K562 (cell line): ENCODE data around the gene DCST1. TPM values are rescaled to one million over a fixed set of nuclear protein-coding genes. Genes with fewer than 3 reads are reported as not detected.

Source experiments
- ATAC-seq: fragments of 200-7000 bp; cut with Tn5 transposase; 3 replicates; pipeline ENCODE4 v1.9.1; 2020; ENCODE audit warnings: moderate library complexity
- BruUV-seq: library from RNA; stranded (reverse); fragments of 400-500 nt; replicated peaks from 2 replicates; lab custom pipeline; 2021; lab: Mats Ljungman, UMichigan
- CTCF ChIA-PET: fragments of 300-600 bp; formaldehyde crosslinking; extraction: SDS; loops from one replicate; lab custom pipeline; 2021; ENCODE audit warnings: low intra/inter-chr PET ratio; lab: Yijun Ruan, JAX
- POLR2A ChIA-PET: fragments of 300-600, 350-650 bp; sonication (Branson Sonifier 250); formaldehyde crosslinking; extraction: SDS; loops from one replicate; lab custom pipeline; 2021; ENCODE audit warnings: antibody characterized with exemption, inconsistent platforms; lab: Yijun Ruan, JAX
- DNase-seq, 4 experiments: peaks; one replicate each; pipeline versions ENCODE4 v3.0.0 to v3.0.0-alpha.2; 2011 to 2018; ENCODE audit warnings: low spot score in 3 of 4, mixed read lengths in 3 of 4; ENCODE audit errors: extremely low read depth in 1 of 4
- FAIRE-seq: peaks from 2 replicates; lab custom pipeline; 2011; peaks lifted over from hg19 to GRCh38; lab: Jason Lieb, UNC
- H2AFZ ChIP-seq: 2 replicates; pipeline ENCODE4 v1.6.0; 2011; ENCODE audit warnings: low read depth, low read length, control low read depth, inconsistent platforms
- H3K27ac ChIP-seq: fragments of 200-600 bp; 3 replicates; pipeline ENCODE4 v1.8.0; 2011; ENCODE audit warnings: low read depth, mild to moderate bottlenecking, control low read depth, inconsistent platforms, low read length, moderate library complexity, mixed read lengths; ENCODE audit errors: extremely low read depth
- H3K27me3 ChIP-seq, 2 experiments: fragments of 300-600 bp in 1 of 2; 2 replicates in 1 of 2; 3 replicates in 1 of 2; pipeline versions ENCODE4 v1.6.0 to v1.8.0; 2011; ENCODE audit warnings: inconsistent platforms in 2 of 2, low read length in 2 of 2, mild to moderate bottlenecking in 1 of 2, mixed read lengths in 1 of 2, moderate library complexity in 1 of 2; ENCODE audit not compliant: control insufficient read depth in 2 of 2, insufficient read depth in 2 of 2
- H3K36me3 ChIP-seq: fragments of 300-600 bp; 3 replicates; pipeline ENCODE4 v1.8.0; 2011; ENCODE audit warnings: mild to moderate bottlenecking, low read length, inconsistent platforms; ENCODE audit not compliant: control insufficient read depth, insufficient read depth
- H3K4me1 ChIP-seq, 2 experiments: fragments of 200-600 bp in 1 of 2; replicated peaks in 1 of 2; 2 replicates in 1 of 2; 3 replicates in 1 of 2; pipeline versions ENCODE4 v1.5.1 to v1.8.0; 2011; ENCODE audit warnings: inconsistent platforms in 2 of 2, low read length in 2 of 2, mild to moderate bottlenecking in 1 of 2, mixed read lengths in 1 of 2, moderate library complexity in 1 of 2; ENCODE audit not compliant: control insufficient read depth in 2 of 2, insufficient read depth in 2 of 2
- H3K4me2 ChIP-seq: 2 replicates; pipeline ENCODE4 v1.6.1; 2011; ENCODE audit warnings: low read length, control low read depth, inconsistent platforms, mixed read lengths; ENCODE audit not compliant: insufficient read depth
- H3K4me3 ChIP-seq: fragments of 200-600 bp; sonication (generic), shearing (Covaris generic); 2 replicates; pipeline ENCODE4 v1.5.1; 2016; ENCODE audit warnings: control low read depth, inconsistent platforms
- H3K79me2 ChIP-seq: fragments of 200-600 bp; 3 replicates; pipeline ENCODE4 v1.8.0; 2011; ENCODE audit warnings: low read length, inconsistent platforms; ENCODE audit not compliant: control insufficient read depth, insufficient read depth
- H3K9ac ChIP-seq, 2 experiments: 2 replicates each; pipeline versions ENCODE4 v1.6.0 to v1.6.1; 2011; ENCODE audit warnings: low read depth in 2 of 2, low read length in 2 of 2, control low read depth in 1 of 2, inconsistent platforms in 1 of 2, mild to moderate bottlenecking in 1 of 2, mixed read lengths in 1 of 2; ENCODE audit not compliant: insufficient read depth in 1 of 2
- H3K9me1 ChIP-seq: one replicate; pipeline ENCODE4 v1.6.0; 2011; ENCODE audit warnings: inconsistent platforms, mild to moderate bottlenecking, low read length, moderate library complexity; ENCODE audit not compliant: control insufficient read depth, insufficient read depth
- H3K9me3 ChIP-seq: replicated peaks from 2 replicates; pipeline ENCODE4 v1.5.1; 2011; ENCODE audit warnings: low read depth, low read length, inconsistent platforms; ENCODE audit not compliant: control insufficient read depth, insufficient read depth
- H4K20me1 ChIP-seq: replicated peaks from 2 replicates; pipeline ENCODE4 v1.6.1; 2011; ENCODE audit warnings: low read length, inconsistent platforms, mixed read lengths; ENCODE audit not compliant: control insufficient read depth, insufficient read depth
- CBX1 ChIP-seq: sonication (generic); IDR thresholded peaks from 2 replicates; pipeline ENCODE4 v1.6.1; 2016; ENCODE audit warnings: antibody characterized with exemption, low read depth, mild to moderate bottlenecking
- FOXP1 ChIP-seq: sonication (generic); formaldehyde crosslinking; IDR thresholded peaks from 2 replicates; pipeline ENCODE4 v1.8.0; 2022; ENCODE audit warnings: mild to moderate bottlenecking, missing genetic modification reagents
- MYNN ChIP-seq, 2 experiments: sonication (generic); formaldehyde crosslinking in 1 of 2; IDR thresholded peaks; 2 replicates each; pipeline versions ENCODE4 v1.5.0 to v1.6.1; 2016 to 2020; ENCODE audit warnings: antibody characterized with exemption in 1 of 2, missing genetic modification reagents in 1 of 2
- TAF15 ChIP-seq: fragments of 200-400 bp; formaldehyde crosslinking; IDR thresholded peaks from 2 replicates; pipeline ENCODE4 v1.6.1; 2017; ENCODE audit warnings: mild to moderate bottlenecking, low read depth, low read length, moderate library complexity
- TOE1 ChIP-seq, 2 experiments: fragments of 450-650 bp in 1 of 2; sonication (generic) in 1 of 2; formaldehyde crosslinking in 1 of 2; IDR thresholded peaks; 2 replicates each; pipeline versions ENCODE4 v1.7.1 to v1.8.0; 2016 to 2022; ENCODE audit warnings: borderline replicate concordance in 2 of 2, mild to moderate bottlenecking in 2 of 2, antibody characterized with exemption in 1 of 2, inconsistent platforms in 1 of 2, low read depth in 1 of 2, missing genetic modification reagents in 1 of 2, moderate library complexity in 1 of 2
- WGBS: fragments of 100-300 bp; shearing (Covaris generic); methylation state at CpG from one replicate; pipeline ENCODE4 v1.1.6; 2016; ENCODE audit warnings: low coverage, mixed read lengths; ENCODE audit not compliant: insufficient coverage; ENCODE audit errors: missing lambda C conversion rate; 5-methylcytosine and 5-hydroxymethylcytosine counted together
- in situ Hi-C: fragments of 300-500 bp; cut with MboI; formaldehyde crosslinking; loops from 4 replicates; pipeline ENCODE4 v1.15.0; 2018; ENCODE audit warnings: inconsistent platforms, mixed read lengths
- intact Hi-C: fragments of 100-400 bp; cut with micrococcal nuclease; formaldehyde crosslinking; loops from 2 replicates; pipeline ENCODE4 v1.14.2; 2022
- polyA plus RNA-seq, 8 experiments: library from polyadenylated mRNA; depleted of rRNA in 4 of 8; stranded (reverse) in 5 of 8; unstranded in 3 of 8; fragments of >200 nt; fragmentation: Nextera tagmentation in 2 of 8; fragmentation: Illumina TruSeq in 1 of 8; extraction: Ambion mirVana in 2 of 8; extraction: Trizol in 1 of 8; gene quantifications; 2 replicates each; pipeline versions ENCODE4 v1.2.1 to v1.2.3, GENCODE V29; 2011 to 2014; ENCODE audit warnings: inconsistent platforms in 1 of 8, missing spikeins in 1 of 8
- total RNA-seq, 7 experiments: library from RNA; depleted of rRNA in 6 of 7; stranded (reverse); fragments of >200 nt in 6 of 7; fragmentation: Illumina TruSeq in 2 of 7; extraction: Trizol in 2 of 7; gene quantifications; 2 replicates each; pipeline versions ENCODE4 v1.2.1 to v1.2.3, GENCODE V29; 2011 to 2021; ENCODE audit warnings: low replicate concordance in 1 of 7
- TF ChIP-seq, protein P1 (sequence below): IDR thresholded peaks from 2 replicates; pipeline ENCODE4 v1.6.1; 2014; ENCODE audit warnings: antibody characterized with exemption
- TF ChIP-seq, protein P2 (sequence below): sonication (generic); formaldehyde crosslinking; IDR thresholded peaks from 2 replicates; pipeline ENCODE4 v1.8.0; 2023; ENCODE audit warnings: missing genetic modification reagents, mild to moderate bottlenecking, borderline replicate concordance

DCST1 gene
- total and polyA plus RNA-seq, 9 of the 15 experiments (the other 6 are each of a cell fraction or from before 2014, with no cell fraction given): not detected

DNA sequence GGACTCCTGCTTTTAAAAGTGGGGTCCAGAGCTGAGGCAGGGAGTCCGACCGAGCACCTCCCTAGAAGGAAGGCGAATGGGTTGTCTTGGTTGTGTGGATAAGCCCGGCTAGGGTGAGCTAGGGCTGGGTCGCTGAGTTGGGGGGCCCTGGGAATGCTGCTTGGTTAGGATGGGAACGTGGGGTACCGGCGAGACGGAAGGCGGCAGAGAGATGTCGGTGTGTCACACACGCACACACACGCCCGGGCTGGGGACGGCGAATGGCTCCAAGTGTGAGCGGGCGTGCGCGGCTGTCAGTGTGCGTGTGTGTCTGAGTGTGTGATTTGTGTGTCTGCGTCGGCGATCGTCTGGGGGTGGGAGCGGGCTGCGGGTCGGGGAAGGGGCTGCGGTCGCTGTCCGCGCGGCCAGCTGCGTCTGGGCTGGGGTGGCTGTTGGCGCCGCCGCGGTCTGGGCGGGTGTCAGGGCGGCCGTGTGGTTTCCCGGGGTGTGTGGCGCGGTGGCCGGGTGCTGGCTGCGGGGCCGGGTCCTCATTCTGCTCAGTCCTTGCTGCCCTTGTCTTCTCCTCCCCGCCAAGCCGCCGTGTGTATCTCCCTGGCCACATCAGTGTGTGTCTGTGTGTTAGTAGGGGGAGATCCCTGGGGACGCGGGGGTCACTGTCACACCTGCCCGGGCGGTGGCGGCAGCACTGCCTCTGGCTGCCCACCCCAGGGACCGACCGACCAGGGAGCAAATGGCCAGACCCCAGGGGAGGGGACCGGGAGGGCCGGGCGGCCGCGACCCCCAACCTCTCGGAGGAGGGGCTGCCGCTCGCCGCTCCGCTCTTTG is 46.1 kb downstream of the DCST1 start (continued):
- TF ChIP-seq TOE1 (IDR thresholded peaks at IDR 0.05; ENCODE audit: borderline replicate concordance) (no peak), TOE1 (CRISPR knock-in tag; IDR thresholded peaks at IDR 0.05; ENCODE audit: borderline replicate concordance, low read depth) (no peak), MYNN (IDR thresholded peaks at IDR 0.05) (no peak), MYNN (CRISPR knock-in tag; IDR thresholded peaks at IDR 0.05) (no peak)

DNA sequence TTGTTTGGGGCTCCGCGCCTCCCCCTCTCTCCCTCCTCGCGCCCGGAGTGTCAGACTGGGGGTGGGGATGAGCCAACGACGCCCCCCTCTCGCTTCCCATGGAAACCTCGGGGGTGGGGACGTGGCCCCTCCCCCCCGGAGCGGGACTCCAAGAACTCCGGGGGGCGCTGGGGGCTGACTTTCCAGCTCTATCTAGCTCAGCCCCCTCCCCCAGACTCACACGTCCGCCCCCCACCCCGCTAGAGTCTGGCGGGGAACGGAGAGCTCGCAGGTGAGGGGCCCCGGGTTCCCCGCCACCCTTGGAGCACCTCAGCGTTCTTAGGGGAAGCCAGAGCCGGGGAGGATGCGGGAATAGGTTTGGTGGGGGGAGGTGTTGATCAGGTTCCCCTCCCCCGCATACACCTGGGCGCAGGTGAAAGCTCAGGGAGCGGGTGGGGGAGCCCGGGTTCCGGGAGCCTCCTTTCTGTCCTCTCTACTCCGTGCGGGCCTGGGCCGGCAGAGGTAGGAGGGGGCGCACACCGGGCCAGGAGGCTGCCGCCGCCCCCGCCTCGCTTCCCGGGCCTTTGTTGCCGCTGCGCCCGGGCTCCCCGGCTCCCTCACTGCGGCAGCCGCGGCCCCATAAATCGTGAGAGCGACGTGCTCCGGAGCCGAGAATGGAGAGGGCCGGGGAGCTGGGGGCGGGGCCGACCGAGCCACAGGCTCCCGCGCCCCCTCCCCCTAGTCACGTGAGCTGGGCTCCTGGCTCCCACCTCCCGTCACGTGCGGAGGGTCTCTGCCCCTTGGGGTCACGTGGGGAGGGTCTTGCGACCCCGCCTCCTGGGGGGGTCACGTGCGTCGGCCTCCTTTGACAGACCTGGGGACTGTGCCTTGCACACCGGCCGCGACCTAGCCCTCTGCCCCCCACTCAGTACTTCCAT is 46.9 kb downstream of the DCST1 start:
- Histone ChIP-seq H3K9ac (peak overlapping the region; percentile 8 to 88), H3K4me3 (peak overlapping the region; percentile 51), H3K36me3 (no peaks in the 10 kb centered on the region), H3K4me1 (peaks cover 43 to 81% of the 10 kb centered on the region in 2 experiments), H3K9me3 (no peaks in the 10 kb centered on the region), H3K27me3 (peaks cover 3 to 8% of the 10 kb centered on the region in 2 experiments; a peak in 2 of 5 replicates), H3K27ac (no peak overlapping the region), H3K9me1 (peaks cover 6% of the 10 kb centered on the region), H2AFZ (no peak overlapping the region), H3K79me2 (peaks cover 5% of the 10 kb centered on the region; the same call in 2 of the 3 replicates), H4K20me1 (peaks cover 26% of the 10 kb centered on the region), H3K4me2 (peak overlapping the region; percentile 66)
- DNase-seq (peak; percentile 63 to 72 (median 68)), ATAC-seq (peak; percentile 5), FAIRE-seq (no peak)
- ChIA-PET CTCF (interaction anchor here (0.9 to 9.0 kb wide), 2 partner anchors 18 to 77 kb away, joined by 3 to 153 read pairs; partner anchors contain the start of gene EFNA4), POLR2A (interaction anchor here (0.6 to 1.0 kb wide), 3 partner anchors 16 to 107 kb away, joined by 3 read pairs; no protein-coding TSS in a partner anchor)
- in situ Hi-C loops (no loop called here), intact Hi-C loops (loop anchor here (5.0 kb wide), 2 partner anchors 33 to 118 kb away; partner anchors contain the start of gene PYGO2)
- no TSS peak for BruUV-seq
- WGBS: 8% methylated on average over 24 of the region's 71 CpGs
- TF ChIP-seq CBX1 (peak; percentile 49; the same call in 1 of the 2 replicates), TAF15 (no peak), FOXP1 (CRISPR knock-in tag) (0 out of 2 replicates have a peak, but pooled peaks have one; percentile 31)
- TF ChIP-seq, protein P1, sequence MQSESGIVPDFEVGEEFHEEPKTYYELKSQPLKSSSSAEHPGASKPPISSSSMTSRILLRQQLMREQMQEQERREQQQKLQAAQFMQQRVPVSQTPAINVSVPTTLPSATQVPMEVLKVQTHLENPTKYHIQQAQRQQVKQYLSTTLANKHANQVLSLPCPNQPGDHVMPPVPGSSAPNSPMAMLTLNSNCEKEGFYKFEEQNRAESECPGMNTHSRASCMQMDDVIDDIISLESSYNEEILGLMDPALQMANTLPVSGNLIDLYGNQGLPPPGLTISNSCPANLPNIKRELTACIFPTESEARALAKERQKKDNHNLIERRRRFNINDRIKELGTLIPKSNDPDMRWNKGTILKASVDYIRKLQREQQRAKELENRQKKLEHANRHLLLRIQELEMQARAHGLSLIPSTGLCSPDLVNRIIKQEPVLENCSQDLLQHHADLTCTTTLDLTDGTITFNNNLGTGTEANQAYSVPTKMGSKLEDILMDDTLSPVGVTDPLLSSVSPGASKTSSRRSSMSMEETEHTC: no peak
- TF ChIP-seq, protein P2, sequence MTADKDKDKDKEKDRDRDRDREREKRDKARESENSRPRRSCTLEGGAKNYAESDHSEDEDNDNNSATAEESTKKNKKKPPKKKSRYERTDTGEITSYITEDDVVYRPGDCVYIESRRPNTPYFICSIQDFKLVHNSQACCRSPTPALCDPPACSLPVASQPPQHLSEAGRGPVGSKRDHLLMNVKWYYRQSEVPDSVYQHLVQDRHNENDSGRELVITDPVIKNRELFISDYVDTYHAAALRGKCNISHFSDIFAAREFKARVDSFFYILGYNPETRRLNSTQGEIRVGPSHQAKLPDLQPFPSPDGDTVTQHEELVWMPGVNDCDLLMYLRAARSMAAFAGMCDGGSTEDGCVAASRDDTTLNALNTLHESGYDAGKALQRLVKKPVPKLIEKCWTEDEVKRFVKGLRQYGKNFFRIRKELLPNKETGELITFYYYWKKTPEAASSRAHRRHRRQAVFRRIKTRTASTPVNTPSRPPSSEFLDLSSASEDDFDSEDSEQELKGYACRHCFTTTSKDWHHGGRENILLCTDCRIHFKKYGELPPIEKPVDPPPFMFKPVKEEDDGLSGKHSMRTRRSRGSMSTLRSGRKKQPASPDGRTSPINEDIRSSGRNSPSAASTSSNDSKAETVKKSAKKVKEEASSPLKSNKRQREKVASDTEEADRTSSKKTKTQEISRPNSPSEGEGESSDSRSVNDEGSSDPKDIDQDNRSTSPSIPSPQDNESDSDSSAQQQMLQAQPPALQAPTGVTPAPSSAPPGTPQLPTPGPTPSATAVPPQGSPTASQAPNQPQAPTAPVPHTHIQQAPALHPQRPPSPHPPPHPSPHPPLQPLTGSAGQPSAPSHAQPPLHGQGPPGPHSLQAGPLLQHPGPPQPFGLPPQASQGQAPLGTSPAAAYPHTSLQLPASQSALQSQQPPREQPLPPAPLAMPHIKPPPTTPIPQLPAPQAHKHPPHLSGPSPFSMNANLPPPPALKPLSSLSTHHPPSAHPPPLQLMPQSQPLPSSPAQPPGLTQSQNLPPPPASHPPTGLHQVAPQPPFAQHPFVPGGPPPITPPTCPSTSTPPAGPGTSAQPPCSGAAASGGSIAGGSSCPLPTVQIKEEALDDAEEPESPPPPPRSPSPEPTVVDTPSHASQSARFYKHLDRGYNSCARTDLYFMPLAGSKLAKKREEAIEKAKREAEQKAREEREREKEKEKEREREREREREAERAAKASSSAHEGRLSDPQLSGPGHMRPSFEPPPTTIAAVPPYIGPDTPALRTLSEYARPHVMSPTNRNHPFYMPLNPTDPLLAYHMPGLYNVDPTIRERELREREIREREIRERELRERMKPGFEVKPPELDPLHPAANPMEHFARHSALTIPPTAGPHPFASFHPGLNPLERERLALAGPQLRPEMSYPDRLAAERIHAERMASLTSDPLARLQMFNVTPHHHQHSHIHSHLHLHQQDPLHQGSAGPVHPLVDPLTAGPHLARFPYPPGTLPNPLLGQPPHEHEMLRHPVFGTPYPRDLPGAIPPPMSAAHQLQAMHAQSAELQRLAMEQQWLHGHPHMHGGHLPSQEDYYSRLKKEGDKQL: 0 out of 2 replicates have a peak, but pooled peaks have one; percentile 66
